Left ventricle myocardium inferior (tissue), 1 donor: Measurements from ENCODE around the gene TSHZ2. TPM values are rescaled to one million over a fixed set of nuclear protein-coding genes. Genes with fewer than 3 reads are reported as not detected.

ENCODE experiments used
- DNase-seq: peaks from one replicate; pipeline ENCODE4 v3.0.0-alpha.2; 2020
- H3K27ac ChIP-seq: fragments of 200-600 bp; replicated peaks from 2 replicates; pipeline ENCODE4 v1.8.0; 2021
- H3K27me3 ChIP-seq: fragments of 200-600 bp; 2 replicates; pipeline ENCODE4 v1.8.0; 2021; ENCODE audit warnings: low read depth
- H3K36me3 ChIP-seq: fragments of 200-600 bp; 2 replicates; pipeline ENCODE4 v1.8.0; 2021
- H3K4me1 ChIP-seq: fragments of 200-600 bp; 2 replicates; pipeline ENCODE4 v1.8.0; 2021
- H3K4me3 ChIP-seq: fragments of 200-600 bp; 2 replicates; pipeline ENCODE4 v1.8.0; 2021; ENCODE audit warnings: mild to moderate bottlenecking, moderate library complexity
- H3K9me3 ChIP-seq: fragments of 200-600 bp; replicated peaks from 2 replicates; pipeline ENCODE4 v1.8.0; 2021
- intact Hi-C: fragments of 100-400 bp; cut with micrococcal nuclease; formaldehyde crosslinking; loops from one replicate; pipeline ENCODE4 v1.11.0; 2022
- total RNA-seq: library from RNA; stranded (reverse); fragmentation: NEBNext Ultra II Directional; extraction: Animal tissue kit (Norgen Biotek cat#: 25700); gene quantifications from one replicate; pipeline ENCODE4 v1.2.1, GENCODE V29; 2021
- TF ChIP-seq, protein P1 (sequence below): fragments of 200-600 bp; IDR thresholded peaks from 2 replicates; pipeline ENCODE4 v1.8.0; 2021; ENCODE audit warnings: antibody characterized with exemption, mild to moderate bottlenecking, borderline replicate concordance
- donor health status: DM: no; HTN: yes; CAD: no; lungs with severe emphysema.

Gene TSHZ2
- total RNA-seq, 1 donor from 2014 or later = 3.1 TPM

DNA sequence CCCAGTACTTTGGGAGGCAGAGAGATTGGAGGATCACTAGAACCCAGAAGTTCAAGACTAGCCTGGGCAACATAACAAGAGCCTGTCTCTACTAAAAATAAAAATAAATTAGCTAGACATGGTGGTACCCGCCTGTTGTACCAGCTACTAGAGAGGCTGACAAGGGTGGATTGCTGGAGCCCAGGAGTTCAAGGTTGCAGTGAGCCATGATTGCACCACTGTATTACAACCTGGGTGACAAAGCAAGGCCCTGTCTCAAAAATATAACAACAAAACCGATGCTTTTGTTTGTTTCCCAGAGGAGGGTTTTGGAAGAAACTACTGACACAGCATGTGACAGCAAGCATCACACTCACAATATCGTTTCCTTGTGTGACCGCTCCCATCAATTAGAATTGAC, 119.6 kb downstream of the TSHZ2 start:
- no peaks in the 10 kb centered on the region for H3K36me3 ChIP-seq
- intact Hi-C loops = no loop called here

GRCh38 chr20:53092772-53093300, 120.7 kb downstream of the TSHZ2 start:
- H3K4me1 ChIP-seq = peaks cover 10% of the 10 kb centered on the region
- TF ChIP-seq, protein P1, sequence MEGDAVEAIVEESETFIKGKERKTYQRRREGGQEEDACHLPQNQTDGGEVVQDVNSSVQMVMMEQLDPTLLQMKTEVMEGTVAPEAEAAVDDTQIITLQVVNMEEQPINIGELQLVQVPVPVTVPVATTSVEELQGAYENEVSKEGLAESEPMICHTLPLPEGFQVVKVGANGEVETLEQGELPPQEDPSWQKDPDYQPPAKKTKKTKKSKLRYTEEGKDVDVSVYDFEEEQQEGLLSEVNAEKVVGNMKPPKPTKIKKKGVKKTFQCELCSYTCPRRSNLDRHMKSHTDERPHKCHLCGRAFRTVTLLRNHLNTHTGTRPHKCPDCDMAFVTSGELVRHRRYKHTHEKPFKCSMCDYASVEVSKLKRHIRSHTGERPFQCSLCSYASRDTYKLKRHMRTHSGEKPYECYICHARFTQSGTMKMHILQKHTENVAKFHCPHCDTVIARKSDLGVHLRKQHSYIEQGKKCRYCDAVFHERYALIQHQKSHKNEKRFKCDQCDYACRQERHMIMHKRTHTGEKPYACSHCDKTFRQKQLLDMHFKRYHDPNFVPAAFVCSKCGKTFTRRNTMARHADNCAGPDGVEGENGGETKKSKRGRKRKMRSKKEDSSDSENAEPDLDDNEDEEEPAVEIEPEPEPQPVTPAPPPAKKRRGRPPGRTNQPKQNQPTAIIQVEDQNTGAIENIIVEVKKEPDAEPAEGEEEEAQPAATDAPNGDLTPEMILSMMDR = no peak
- no peaks in the 10 kb centered on the region for H3K27me3 ChIP-seq
- H3K4me3 ChIP-seq = no peak overlapping the region
- no peaks in the 10 kb centered on the region for H3K9me3 ChIP-seq
- DNase-seq = no peak
- H3K36me3 ChIP-seq = no peaks in the 10 kb centered on the region
- intact Hi-C loops = no loop called here
- no peak overlapping the region for H3K27ac ChIP-seq

More for the DNA sequence above, 119.6 kb downstream of the TSHZ2 start:
- peaks cover 7% of the 10 kb centered on the region for H3K4me1 ChIP-seq
- H3K9me3 ChIP-seq = no peaks in the 10 kb centered on the region
- H3K27ac ChIP-seq = no peak overlapping the region
- no peak for DNase-seq
- TF ChIP-seq, protein P1 = no peak
- no peaks in the 10 kb centered on the region for H3K27me3 ChIP-seq
- no peak overlapping the region for H3K4me3 ChIP-seq

- Histone ChIP-seq H3K36me3 (no peaks in the 10 kb centered on the region), H3K4me1 (peaks cover 25% of the 10 kb centered on the region), H3K9me3 (no peaks in the 10 kb centered on the region), H3K27me3 (no peaks in the 10 kb centered on the region), H3K4me3 (no peak overlapping the region), H3K27ac (no peak overlapping the region)
- TF ChIP-seq, protein P1 = no peak
- DNase-seq = no peak
- intact Hi-C loops = no loop called here
Measured at GRCh38 chr20:53097371-53097770, 125.2 kb downstream of the TSHZ2 start.

- H3K27ac ChIP-seq = no peak overlapping the region
- H3K9me3 ChIP-seq = no peaks in the 10 kb centered on the region
- intact Hi-C loops = no loop called here
- no peaks in the 10 kb centered on the region for H3K27me3 ChIP-seq
- no peak for DNase-seq
- TF ChIP-seq, protein P1 = no peak
- H3K36me3 ChIP-seq = no peaks in the 10 kb centered on the region
- H3K4me1 ChIP-seq = peaks cover 25% of the 10 kb centered on the region
- no peak overlapping the region for H3K4me3 ChIP-seq
Measured at GRCh38 chr20:53097791-53098190, 125.6 kb downstream of the TSHZ2 start.

GRCh38 chr20:53098621-53099020, 126.5 kb downstream of the TSHZ2 start:
- DNase-seq = no peak
- H3K4me3 ChIP-seq = no peak overlapping the region
- no peaks in the 10 kb centered on the region for H3K27me3 ChIP-seq
- TF ChIP-seq, protein P1 = no peak
- intact Hi-C loops = no loop called here
- H3K4me1 ChIP-seq = peaks cover 25% of the 10 kb centered on the region
- H3K27ac ChIP-seq = no peak overlapping the region
- H3K9me3 ChIP-seq = no peaks in the 10 kb centered on the region
- no peaks in the 10 kb centered on the region for H3K36me3 ChIP-seq
